ENCODE measurements around the gene GPR143.

The GPR143 gene

DNA sequence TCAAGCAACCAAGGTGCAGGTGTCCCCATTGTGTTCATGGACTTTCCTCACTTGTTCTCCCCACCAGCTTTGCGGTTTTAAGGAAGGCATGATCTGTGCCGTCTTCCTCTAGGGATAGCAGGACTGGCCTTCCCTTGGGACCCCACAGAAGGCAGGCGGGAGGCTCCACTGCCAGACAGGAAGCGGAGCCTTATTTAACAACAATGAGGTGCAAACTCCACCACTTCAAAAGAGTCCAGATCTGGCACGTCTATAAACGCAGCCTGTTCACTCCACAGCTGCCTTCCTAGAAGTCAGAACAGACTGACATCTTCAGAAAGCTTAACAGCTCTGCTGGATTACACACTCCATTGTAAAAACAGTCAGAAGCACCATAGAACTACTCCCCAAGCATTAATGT lies 1.7 kb upstream of the GPR143 start:
- DNase-seq, result no peak

DNA sequence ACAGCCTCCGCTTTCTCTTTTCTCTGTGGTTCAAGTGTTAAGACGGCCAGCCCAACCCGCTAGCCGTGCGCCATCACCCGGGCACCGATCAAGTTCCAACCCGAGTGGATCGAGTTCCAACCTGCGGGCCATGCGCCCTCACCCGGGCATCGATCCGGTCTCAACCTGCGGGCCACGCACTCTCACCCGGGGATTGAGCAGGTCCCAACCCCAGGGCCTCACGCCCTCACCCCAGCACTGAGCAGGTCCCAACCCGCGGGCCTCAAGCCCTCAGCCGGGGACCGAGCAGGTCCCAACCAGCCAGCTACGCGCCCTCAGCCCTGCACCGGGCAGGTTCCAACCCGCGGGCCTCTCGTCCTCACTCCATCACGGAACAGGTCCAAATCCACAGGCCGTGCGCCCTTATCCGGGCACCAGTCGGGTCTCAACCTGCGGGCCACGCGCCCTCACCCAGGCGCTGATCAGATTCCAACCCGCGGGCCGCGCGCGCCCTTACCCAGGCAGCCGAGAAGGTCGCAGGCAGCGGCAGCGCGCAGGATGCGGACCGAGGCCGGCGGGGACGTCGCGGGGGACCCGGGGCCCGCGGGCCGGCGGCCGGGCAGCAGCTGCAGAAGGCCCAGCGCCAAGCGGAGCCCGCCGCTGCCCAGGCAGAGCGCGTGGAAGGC lies 443 bp downstream of the GPR143 start:
- DNase-seq, result no peak

DNA sequence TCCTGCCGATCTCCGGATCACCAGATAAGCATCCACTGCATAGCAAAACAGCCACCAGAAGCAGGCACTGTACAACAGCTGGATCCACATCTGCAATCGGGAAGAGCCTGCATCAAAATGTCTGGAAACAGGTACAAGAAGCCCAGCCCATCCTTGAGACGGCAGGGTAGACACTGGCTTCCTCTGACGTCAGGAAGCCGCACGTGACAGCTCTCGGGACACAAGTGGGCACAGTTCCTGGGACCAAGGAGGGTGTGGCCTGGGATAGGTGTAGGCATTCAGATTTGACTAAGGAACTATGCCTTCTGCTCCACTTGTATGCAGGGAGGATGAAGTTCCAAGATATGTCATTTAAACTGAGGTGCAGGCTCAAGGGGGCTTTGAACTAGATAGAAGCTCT lies 6.3 kb downstream of the GPR143 start:
- DNase-seq, result no peak

DNA sequence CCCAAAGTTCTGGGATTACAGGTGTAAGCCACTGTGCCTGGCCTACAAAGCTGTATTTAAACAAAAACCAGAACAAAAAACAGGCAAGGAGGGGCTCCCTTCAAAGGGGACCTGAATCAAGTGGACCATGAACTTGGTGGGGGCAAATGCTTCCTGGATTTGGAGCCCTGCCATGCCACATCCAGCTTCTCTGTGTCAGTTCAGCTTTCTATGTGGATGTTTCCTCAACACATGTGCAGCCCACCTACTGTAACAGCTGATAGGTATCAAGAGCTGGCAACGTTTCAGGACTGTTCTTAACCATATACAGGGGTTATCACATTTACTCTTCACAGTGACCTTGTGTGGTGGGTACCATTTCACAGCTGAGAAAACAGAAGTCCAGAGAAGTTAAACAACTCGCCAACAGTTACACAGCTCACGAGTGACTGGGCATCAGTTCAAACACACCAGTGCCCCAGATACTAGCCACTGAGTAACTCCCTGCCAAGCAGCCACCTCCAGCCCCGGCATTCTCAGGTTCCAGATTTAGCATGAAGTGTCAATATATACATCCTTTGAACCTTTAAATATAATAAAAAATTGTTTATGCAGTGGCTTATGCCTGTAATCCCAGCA lies 7.5 kb downstream of the GPR143 start:
- DNase-seq, result no peak

DNA sequence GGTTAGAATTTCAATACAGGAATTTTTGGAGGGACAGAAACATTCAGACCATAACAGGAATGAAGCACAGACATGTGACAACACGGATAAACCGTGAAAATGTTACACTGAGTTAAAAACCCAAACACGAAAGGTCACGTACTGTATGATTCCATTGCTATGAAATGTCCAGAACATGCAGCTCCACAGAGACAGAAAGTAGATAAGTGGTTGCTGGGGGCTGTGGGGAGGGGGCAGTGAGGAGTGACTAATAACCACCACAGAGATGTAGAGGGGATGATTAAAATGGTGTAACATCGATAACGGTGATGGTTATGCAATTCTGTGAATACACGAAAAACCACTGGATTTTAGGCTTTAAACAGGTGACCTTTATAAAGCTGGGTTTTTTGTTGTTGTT lies 8.3 kb downstream of the GPR143 start:
- DNase-seq, result no peak

DNA sequence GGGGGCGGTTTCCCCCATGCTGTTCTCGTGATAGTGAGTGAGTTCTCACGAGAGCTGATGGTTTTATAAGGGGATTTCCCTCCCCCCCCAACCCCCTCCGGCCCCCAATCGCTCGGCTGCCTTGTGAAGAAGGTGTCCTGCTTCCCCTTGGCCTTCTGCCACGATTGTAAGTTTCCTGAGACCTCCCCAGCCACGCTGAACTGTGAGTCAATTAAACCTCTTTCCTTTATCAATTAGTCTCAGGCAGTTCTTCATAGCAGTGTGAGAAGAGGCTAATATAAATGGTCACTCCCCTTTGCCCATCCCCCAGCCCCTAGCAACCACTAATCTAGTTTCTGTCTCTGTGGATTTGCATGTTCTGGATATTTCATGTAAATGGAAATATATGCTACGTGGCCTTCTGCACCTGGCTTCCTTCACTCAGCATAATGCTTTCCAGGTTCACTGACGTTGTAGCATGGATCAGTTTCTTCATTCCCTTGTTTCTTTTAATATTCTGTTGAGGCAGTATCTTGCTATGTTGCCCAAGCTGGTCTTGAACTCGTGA lies 16.4 kb downstream of the GPR143 start:
- DNase-seq, result no peak

DNA sequence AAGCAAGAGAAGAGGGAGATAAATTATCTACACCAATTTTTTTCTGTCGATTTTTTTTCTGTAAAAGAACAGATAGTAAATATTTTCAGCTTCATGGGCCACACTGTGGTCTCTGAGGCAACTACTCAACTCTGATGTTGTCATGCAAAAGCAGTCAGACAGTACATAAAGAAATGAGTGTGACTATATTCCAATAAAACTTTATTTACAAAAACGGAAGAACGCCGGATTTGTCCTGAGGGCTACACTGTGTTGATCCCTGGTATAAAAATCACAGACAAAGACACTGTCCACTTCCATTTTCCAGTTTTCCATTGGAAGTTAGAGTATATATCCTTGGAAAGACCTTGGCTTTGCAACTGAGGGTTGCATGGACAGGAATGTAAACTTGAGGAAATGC lies 18.0 kb downstream of the GPR143 start:
- DNase-seq, result no peak

DNA sequence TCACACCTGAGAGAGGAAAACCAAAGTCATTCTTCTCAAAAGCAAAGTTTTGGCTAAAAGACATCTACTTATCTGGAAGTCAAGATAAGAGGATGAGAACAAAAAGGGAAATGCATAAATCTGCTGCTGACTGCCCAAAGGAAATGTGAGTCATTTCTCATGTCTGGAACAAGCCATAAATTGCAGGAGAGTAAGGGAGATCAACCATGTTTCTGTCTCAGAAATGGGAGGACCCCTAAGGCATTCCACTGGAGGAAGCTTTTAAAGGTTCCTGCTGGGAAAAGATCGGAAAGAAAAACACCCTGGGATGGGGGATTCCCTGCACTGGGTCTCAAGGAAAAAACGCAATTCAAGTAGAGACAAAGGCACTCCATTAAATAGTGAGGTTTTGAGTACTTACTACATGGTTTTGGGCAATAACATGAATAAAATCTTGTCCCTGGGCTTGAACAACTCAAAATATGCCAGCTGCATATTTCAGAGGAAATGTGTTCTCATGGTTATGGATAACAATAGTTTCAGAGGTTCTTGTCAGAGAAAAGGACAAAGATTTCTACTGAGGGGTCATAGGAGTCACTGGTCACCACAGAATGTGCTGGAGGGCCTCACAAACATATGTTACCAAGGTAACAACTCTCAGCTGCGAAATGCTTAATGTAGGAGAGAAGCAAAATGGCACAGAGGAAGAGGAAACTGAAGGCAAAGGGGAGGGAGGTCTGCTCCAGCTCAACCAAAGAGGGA lies 19.3 kb downstream of the GPR143 start:
- DNase-seq, result peak; percentile 15

DNA sequence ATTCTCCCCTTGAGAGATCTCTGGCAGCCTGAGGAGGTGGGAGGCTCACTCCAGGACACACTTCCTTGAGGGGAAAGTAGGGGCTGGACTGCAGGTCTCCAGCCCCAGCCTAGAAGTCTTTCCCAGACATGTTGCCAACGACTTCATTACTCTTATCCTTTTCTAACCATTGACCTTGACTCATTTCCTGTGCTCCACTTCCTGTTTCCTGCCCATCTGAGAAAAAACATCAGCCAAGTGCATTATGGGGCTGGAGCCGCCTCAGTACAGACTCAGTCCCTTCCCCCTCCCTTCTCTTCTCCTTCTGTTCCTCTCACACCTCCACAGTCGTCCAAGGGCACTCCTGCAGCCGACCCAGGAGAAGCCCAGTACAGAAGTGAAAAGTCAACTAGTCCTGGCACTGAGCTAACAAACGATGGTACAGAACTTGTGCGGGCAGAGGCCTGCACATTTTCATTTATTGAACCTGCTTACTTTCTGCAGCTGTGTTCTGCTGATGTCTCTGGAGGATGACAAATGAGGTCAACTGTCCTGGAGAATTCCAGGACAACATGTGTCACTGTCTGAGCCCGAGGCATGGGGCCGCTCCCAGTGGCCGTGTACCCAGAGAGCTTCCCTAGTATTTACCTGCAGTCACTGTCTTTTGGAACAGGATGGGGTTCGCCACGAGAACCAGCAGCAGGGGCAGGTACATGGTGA lies 20.1 kb downstream of the GPR143 start:
- DNase-seq, result no peak

DNA sequence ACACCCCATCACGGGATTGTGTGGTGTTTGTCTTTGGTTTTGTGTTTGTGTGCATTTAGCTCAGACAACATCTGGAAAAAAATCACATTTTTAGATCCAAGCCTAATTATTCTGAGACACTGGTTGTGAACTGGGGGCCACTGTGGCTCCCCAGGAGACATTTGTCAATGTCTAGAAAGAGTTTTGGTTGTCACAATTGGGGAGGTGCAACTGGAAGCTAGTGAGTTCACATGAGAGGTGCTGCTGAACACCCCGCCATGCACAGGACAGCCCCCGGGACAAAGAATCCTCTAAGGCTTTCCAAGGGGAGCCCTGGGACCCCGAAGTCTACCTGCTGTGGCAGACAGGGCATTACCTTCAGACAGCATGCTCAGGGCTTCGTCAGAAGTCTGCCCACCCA lies 26.5 kb downstream of the GPR143 start:
- no peak for DNase-seq

DNA sequence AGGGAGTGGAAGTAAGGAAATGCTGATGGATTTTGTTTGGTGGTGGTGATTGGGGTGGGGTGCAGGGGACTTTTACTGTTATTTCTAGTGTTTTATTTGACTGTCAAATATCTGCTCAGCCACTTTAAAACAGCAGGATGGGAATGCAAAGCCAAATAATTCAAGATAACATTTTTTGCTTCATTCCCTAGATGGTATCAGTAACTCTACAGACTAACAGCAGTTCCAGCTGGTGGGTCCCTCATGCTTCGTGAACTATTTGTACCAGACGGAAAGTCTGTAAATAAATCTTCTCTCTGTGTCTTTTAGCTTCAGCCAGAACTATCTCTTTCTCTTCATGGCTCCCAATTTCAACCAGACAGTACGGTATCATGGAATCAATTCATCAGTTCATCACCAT lies 27.5 kb downstream of the GPR143 start:
- DNase-seq, result no peak

DNA sequence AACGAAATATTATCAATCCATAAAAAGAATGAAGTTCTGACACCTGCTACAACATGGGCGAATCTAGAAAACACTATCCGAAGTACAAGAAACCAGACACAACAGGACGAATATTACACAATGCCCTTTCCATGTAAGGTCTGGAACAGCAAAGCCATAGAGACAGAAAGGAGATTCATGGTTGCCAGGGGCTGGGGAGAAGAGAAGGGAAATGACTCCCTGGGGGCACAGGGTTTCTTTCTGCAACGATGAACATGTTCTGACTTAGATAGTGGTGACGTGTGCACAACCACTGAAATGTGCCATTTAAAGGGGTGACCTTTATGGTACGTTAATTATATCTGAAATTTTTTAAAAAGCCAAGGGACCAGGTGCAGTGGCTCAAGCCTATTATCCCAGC lies 28.3 kb downstream of the GPR143 start:
- no peak for DNase-seq

DNA sequence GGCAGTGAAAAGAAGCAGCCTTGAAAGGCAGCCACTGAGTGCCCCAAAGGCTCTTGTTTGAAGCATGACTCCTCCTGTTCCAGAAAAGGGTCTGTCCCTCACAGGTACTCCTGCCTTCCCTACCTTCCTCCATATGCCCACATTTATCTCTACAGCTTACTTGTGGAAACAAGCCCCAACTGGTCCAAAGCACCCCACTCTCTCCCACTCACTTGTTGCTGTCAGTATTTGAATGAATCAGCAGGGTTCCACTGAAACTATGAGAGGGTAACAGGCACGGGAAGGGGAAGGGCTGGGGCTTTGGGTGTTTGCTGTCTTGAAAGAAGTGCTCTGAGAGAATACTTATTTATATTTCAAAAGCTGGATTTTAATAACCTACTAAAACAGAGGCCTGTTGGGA lies 34.9 kb downstream of the GPR143 start:
- DNase-seq, result no peak

DNA sequence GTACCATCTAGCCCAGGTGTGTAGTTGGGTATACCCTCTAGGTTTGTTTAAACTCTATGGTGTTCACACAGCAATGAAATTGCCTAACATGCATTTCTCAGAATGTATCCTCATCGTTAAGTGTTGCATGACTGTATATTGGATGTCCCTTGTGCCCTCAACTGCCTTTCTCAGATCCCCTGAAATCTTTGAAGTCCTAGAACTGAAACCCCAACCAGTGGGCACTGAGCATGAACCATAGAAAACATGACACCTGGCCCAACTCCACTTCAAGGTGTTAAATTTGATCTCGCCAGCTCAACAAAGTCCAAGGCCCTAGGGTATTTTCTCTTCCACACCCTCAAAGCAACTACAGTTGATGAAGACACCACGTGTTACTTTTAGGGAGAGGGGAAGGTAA lies 35.6 kb downstream of the GPR143 start:
- no peak for DNase-seq

DNA sequence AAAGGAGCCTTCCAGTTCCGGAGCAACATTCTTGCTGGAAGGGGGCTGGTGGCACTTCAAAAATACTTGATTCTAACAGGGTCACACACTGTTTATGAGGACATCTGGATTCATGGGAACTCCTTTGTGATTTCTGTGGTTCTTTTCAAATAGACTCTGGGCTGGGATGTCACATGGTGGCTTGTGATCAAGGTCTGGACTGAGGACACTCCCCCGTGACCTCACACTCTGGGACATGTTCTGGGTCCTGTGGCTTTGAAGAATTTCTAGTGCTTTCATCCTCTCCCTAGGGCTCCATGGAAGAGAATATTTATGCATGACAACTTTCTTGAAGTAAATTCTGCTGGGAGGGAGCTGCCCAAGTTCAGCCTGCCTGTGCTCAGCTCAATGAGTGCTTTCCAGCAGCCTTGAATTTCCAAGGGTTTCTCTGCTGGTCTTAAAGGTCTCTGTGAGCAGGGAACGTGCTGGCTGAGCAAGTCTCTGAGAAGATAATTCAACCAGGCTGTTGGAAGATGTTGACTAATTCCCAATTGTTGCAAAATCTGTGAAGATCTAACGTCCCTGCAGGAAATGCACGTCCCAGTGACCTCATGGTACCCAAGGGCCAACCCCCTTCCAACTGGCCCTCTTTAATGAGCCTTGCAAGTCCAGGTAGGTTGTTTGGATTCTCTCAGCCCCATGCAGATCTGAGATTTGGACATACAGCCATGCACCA lies 36.3 kb downstream of the GPR143 start:
- DNase-seq, result no peak

DNA sequence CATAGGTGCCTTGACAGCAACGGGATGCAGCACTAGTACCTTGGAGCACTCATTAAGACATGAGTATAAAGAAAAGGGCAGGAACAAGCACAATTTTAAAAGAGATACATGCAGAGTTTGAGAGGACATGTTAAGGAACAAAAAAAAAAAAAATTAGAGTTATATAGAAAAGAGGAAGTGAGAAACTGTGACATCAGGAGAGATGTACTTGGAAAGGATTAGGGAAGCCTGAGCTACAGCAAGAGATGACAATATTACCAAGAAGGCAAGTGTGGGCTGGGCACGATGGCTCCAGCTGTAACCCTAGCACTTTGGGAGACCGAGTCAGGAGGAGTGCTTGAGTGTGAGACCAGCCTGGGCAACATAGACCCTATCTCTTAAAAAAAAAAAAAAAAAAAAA lies 37.4 kb downstream of the GPR143 start:
- no peak for DNase-seq

DNA sequence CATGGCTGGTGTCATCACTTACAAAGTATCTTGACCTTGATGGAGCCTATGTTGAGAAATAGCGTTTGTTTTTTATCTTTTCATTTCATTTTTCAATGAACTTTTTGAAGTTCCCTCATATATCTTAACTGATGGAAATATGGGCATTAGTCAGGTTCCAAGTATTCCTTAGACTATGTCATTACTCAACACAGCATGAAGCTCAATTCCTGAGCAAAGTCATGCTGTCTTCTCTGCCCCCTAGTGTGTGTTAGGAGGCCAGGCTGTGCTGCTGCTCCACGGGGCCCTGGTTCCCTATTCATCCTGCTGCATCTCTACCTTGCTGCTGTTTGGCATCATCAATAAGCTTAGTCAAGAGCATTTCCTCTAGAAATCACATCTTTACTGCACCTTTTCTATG lies 40.9 kb downstream of the GPR143 start:
- DNase-seq, result no peak

DNA sequence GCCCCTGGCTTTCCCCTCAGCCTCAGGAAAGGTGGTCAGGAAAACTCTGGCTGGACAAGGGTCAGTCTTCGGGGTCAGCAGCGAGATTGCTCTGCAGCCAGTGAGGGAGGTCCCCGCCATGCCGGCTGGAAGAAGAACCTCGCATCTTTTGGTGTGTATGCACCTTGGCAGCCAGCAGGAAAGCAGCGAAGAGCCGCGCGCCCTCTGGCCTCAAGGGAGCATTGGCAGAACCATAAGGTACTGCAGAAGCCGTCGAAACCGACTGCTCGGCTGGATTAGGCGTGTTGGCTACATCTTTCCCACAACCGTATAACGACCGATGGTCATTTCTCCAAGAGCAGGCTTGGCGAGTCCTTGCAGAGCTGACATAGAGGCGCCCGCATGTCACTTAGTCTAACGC lies 48.3 kb downstream of the GPR143 start:
- no peak for DNase-seq

DNA sequence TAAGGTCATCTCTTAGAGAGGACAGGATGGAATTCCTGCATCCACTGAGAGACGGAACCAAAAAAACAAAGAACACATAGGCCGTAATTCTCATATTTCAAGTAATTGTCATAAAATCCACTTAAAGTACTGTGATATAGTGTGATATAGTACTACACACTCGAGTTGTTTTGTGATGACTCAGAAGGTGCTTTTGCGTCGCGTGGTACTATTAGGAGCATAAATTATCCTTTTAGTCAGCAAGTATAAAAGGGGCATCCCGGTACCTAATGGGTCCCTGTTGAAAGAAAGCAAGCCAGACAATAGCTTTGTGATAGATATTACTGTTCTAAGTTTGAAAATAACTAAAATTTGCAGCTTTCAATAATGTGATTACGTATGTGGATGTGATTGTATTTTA lies 55.3 kb downstream of the GPR143 start:
- no peak for DNase-seq

DNA sequence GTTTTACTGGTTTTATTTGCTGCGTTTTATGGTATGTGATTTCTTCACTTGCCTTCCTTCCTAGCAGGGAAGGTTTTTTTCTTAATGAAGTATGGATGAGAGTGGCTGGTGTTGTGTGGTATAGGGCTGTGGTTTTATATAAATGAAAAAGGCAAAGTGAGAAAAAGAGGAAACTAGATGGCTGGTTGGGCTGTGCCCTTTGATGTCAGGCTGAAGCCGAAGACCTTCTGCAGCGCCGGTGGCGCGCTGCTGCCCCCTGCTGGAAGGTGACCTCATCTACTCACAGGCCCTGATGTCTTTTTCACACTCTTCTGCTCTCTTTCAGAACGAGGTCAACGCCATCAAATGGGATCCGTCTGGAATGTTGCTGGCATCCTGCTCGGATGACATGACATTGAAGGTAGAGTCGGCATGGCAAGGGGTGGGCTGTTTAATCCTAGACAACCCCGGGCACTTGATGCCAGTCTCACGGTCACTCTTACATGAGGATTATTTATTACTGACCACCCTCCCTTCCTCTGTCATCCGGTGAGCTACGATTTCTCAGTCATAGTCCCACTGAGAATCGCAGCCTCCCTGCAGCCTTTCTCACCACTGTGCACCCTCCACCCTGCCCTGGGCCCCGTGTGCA lies 56.6 kb downstream of the GPR143 start:
- peak; percentile 24 for DNase-seq

DNA sequence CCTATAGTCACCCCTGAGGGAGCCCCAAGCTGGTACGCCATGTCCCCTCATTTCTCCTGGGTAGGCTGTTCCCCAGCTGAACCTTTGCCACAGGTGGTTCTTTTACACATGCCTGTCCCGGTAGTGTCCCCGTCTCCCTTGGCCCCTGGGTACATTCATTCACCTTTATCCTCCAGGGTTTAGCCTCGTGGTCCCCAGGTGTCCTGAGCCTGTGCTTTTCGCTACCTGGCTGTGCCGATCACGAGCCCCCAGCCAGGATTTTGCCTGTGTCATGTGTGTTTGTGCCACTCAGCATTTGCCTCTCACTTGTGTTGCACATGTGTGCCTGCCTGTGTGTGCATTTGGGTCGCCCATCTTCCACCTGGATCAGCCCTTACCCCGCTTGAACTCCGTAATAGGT lies 57.6 kb downstream of the GPR143 start:
- DNase-seq, result no peak

DNA sequence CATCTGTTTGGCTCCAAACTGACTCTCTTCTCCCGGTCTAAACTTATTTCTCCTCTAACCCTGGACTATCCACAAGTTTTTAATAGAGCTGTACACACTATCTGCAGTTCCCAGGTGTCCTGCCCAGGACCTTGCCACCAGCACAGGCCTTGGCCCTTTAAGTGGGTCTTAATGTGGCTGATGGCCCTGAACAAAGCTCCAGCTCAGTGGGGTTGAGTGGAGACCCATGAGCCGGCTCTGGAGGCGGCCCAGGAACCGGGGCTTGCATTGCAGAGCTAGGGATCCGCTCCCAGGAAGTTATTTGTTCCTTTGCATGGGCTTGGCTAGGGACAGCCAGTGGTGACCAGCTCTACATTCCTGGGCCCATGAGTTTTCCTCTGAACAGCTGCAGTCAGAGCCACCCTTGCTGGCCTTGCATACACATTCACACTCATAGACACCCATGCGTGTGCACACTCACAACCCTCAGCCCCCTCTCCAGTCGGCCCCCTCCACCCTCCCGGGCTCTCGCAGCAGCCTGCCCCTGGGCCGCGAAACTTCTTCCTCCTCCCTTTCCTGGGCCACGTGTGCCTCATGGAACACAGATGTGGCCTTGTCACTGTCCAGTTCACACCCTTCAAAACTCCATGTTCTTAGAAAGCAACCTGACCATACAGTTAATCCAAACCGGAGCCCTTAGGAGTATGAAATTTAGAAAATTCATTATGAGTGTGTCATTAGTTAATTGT lies 58.2 kb downstream of the GPR143 start:
- no peak for DNase-seq
